ENCODE measurements around the gene MNT. TPM values are rescaled to one million over a fixed set of nuclear protein-coding genes. Genes with fewer than 3 reads are reported as not detected.

The MNT gene
- total RNA-seq, 1 donor from 2014 or later: 47.4 TPM

GRCh38 chr17:2380226-2380922, 20.5 kb downstream of the MNT start:
- DNase-seq (ENCODE audit: low spot score): no peak

GRCh38 chr17:2379489-2380225, 21.2 kb downstream of the MNT start:
- no peak for DNase-seq (ENCODE audit: low spot score)

GRCh38 chr17:2378905-2379304, 22.0 kb downstream of the MNT start:
- no peak for DNase-seq (ENCODE audit: low spot score)

GRCh38 chr17:2377659-2378058, 23.2 kb downstream of the MNT start:
- no peak for DNase-seq (ENCODE audit: low spot score)

GRCh38 chr17:2376107-2376506, 24.8 kb downstream of the MNT start:
- no peak for DNase-seq (ENCODE audit: low spot score)

- no peak for DNase-seq (ENCODE audit: low spot score)
These were observed 25.5 kb downstream of the MNT start for GRCh38 chr17:2375406-2375805.

GRCh38 chr17:2374549-2375285, 26.1 kb downstream of the MNT start:
- no peak for DNase-seq (ENCODE audit: low spot score)

GRCh38 chr17:2373179-2373578, 27.7 kb downstream of the MNT start:
- no peak for DNase-seq (ENCODE audit: low spot score)

GRCh38 chr17:2372681-2373080, 28.2 kb downstream of the MNT start:
- no peak for DNase-seq (ENCODE audit: low spot score)

GRCh38 chr17:2372180-2372579, 28.7 kb downstream of the MNT start:
- DNase-seq (ENCODE audit: low spot score): no peak

GRCh38 chr17:2371183-2372130, 29.4 kb downstream of the MNT start:
- DNase-seq (ENCODE audit: low spot score): no peak

GRCh38 chr17:2370211-2370589, 30.7 kb downstream of the MNT start:
- DNase-seq (ENCODE audit: low spot score): no peak

- no peak for DNase-seq (ENCODE audit: low spot score)
These were observed 31.2 kb downstream of the MNT start for GRCh38 chr17:2369551-2370210.

GRCh38 chr17:2369039-2369438, 31.8 kb downstream of the MNT start:
- no peak for DNase-seq (ENCODE audit: low spot score)

- no peak for DNase-seq (ENCODE audit: low spot score)
These were observed 32.5 kb downstream of the MNT start for GRCh38 chr17:2368359-2368758.

- no peak for DNase-seq (ENCODE audit: low spot score)
These were observed 33.9 kb downstream of the MNT start for GRCh38 chr17:2366747-2367494.

GRCh38 chr17:2365132-2365531, 35.7 kb downstream of the MNT start:
- no peak for DNase-seq (ENCODE audit: low spot score)

GRCh38 chr17:2364763-2365116, 36.1 kb downstream of the MNT start:
- no peak for DNase-seq (ENCODE audit: low spot score)

- no peak for DNase-seq (ENCODE audit: low spot score)
These were observed 36.8 kb downstream of the MNT start for GRCh38 chr17:2363851-2364762.
